AML-193 (cell line): Measurements from ENCODE around the gene ITGB6.
"Not testable (repeated sequence)": the region's sequence is repeated elsewhere in the genome, so short reads cannot be mapped to it uniquely, and the experiment has no call there.

Source experiments
- DNase-seq, 2 experiments: peaks; one replicate each; lab custom pipeline; 2025; lab: John Stamatoyannopoulos, UW

ITGB6 gene

DNA sequence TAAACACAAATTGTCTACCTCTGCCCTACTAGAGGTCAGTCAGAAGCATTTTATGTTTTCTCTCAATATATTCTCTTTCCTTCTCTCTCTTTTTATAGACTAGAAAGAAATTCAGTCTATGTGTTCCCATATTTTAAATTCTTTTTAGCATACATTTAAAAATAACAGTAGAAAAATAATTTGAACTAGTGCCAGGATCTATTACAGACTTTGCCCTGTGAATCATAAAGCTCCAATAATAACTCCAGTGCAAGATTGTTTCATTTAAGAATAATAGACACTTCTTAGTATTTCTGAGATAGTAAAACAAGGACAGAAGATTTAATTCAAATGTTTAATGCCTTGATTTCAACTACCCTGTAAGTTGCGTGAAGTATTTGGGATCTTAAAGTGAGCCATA lies 60.1 kb downstream of the ITGB6 start:
- no peak for DNase-seq

- no peak for DNase-seq
Measured at GRCh38 chr2:160139350-160139749, 60.7 kb downstream of the ITGB6 start.

DNA sequence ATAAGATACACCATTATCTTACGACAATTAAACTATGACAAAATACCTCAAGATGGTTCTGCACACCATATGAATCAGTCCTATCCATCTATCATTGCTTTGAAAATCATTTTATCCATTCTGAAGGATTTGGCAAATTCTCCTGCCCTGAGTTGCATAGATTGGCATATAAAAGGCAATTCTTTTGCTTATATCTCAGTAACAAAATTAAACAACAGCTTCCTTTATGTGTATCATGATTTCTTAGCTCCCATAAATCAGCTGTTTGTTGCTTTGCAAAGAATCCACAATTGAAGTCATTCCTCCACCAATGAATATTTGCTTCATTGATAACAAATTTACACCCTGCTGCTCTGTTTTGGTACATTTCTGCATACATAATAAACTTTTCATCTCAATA lies 61.7 kb downstream of the ITGB6 start:
- no peak for DNase-seq

GRCh38 chr2:160137464-160137863 lies 62.6 kb downstream of the ITGB6 start:
- DNase-seq, result no peak

GRCh38 chr2:160132761-160133160 lies 67.3 kb downstream of the ITGB6 start:
- no peak for DNase-seq

GRCh38 chr2:160126756-160127155 lies 73.3 kb downstream of the ITGB6 start:
- DNase-seq, result no peak

- DNase-seq, result no peak
Measured at GRCh38 chr2:160126315-160126714, 73.8 kb downstream of the ITGB6 start.

DNA sequence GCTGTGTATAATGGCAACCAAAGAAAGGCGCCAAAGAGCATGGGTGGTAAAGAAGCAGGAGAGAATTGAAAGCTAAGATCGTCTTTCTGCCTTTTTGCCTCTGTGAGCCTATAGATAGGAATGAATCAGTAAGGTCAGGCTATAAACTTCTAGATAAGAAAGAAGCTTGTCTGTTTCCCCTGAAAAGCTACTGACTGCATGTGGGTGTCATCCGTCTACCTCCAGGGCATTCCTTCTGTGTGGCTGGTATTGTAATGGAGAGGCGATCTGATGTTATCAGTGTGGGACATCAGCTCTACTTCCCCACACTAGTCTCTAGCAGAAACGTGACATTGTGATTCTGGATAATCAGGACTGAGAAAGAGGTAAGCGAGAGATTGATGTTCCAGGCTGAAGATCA lies 74.2 kb downstream of the ITGB6 start:
- no peak for DNase-seq

- no peak for DNase-seq
Measured at GRCh38 chr2:160125366-160125765, 74.7 kb downstream of the ITGB6 start.

GRCh38 chr2:160124571-160124970 lies 75.5 kb downstream of the ITGB6 start:
- DNase-seq, result no peak

DNA sequence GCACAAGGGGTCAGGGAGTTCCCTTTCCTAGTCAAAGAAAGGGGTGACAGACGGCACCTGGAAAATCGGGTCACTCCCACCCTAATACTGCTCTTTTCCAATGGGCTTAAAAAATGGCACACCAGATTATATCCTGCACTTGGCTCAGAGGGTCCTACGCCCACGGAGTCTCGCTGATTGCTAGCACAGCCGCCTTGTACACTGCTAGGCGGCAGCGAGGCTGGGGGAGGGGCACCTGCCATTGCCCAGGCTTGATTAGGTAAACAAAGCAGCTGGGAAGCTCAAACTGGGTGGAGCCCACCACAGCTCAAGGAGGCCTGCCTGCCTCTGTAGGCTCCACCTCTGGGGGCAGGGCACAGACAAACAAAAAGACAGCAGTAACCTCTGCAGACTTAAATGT lies 85.4 kb downstream of the ITGB6 start:
- not testable (repeated sequence) for DNase-seq

- no peak for DNase-seq
Measured at GRCh38 chr2:160114020-160114419, 86.1 kb downstream of the ITGB6 start.

- no peak for DNase-seq
Measured at GRCh38 chr2:160111951-160112798, 87.9 kb downstream of the ITGB6 start.

DNA sequence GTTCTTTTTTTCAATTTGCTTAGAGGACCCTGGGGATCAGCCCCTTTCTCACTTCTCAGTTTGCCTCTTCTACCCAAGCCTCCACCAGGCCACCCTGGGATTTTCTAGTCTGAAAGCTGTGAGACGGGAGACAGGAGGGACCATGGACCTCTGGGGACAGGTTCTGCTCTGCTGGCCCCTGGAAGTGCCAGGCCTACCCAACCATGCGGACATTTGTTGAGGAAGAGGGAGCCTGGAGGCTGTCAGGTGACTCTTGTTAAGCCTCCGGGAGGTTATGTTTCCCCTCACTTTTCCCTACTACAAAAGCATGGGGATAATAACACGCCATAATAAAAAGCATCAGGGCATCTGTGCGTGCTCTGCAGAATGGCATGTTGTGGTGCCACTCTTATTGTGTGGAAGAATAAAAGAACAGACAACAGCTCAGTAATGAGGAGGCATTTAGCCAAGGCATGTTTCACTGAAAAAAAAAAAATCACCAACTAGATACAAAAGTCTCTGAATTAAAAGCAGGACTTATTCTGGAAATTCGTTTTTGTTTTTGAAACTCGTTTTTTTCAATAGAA lies 89.3 kb downstream of the ITGB6 start:
- no peak for DNase-seq

GRCh38 chr2:160109939-160110673 lies 90.0 kb downstream of the ITGB6 start:
- DNase-seq, result peak; percentile 63 to 70

- no peak for DNase-seq
Measured at GRCh38 chr2:160109243-160109642, 90.8 kb downstream of the ITGB6 start.

GRCh38 chr2:160108646-160109045 lies 91.4 kb downstream of the ITGB6 start:
- no peak for DNase-seq

GRCh38 chr2:160105366-160105765 lies 94.7 kb downstream of the ITGB6 start:
- DNase-seq, result no peak

- no peak for DNase-seq
Measured at GRCh38 chr2:160104115-160104514, 96.0 kb downstream of the ITGB6 start.

DNA sequence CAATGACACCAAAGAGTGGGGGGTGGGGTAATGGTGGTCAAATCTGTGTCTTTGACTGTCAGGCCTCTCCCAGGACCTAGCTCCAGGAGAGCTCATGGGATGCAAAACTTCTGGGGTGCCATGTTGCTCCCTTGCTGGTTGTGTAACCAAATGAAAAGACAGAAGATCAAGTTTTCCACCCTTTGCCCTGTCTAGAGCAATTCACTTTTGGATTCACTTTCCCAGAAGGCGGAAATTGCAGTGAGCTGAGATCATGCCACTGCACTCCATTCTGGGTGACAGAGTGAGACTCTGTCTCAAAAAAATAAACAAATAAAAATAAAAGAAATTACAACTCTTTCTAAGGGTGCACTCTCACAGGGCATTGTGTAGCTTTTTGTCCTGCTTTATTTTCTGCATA lies 102.7 kb downstream of the ITGB6 start:
- DNase-seq, result no peak

- DNase-seq, result peak in 1 of 2 experiments; percentile 16
Measured at GRCh38 chr2:160096409-160096808, 103.7 kb downstream of the ITGB6 start.

- no peak for DNase-seq
Measured at GRCh38 chr2:160092445-160092844, 107.6 kb downstream of the ITGB6 start.

GRCh38 chr2:160091381-160091780 lies 108.7 kb downstream of the ITGB6 start:
- no peak for DNase-seq
